ENCODE measurements around the gene UBALD1.

GRCh38 chr16:4617880-4618279 is 3.2 kb upstream of the UBALD1 start:
- TF ChIP-seq BHLHE40 (IDR thresholded peaks at IDR 0.05; ENCODE audit: borderline replicate concordance) (no peak), ZNF384 (IDR thresholded peaks at IDR 0.05) (no peak), PKNOX1 (IDR thresholded peaks at IDR 0.05) (no peak), L3MBTL2 (conservative IDR thresholded peaks at IDR 0.05) (no peak), FOXM1 (IDR thresholded peaks at IDR 0.05; ENCODE audit: borderline replicate concordance) (no peak), TARDBP (IDR thresholded peaks at IDR 0.05) (no peak), NFRKB (IDR thresholded peaks at IDR 0.05) (no peak), FOXA1 (IDR thresholded peaks at IDR 0.05) (no peak), SUZ12 (IDR thresholded peaks at IDR 0.05) (no peak), ARNT (IDR thresholded peaks at IDR 0.05) (no peak), SP1 (IDR thresholded peaks at IDR 0.05) (no peak), FOXK2 (IDR thresholded peaks at IDR 0.05) (no peak)

All from HEK293T (cell line).